ENCODE data around the gene GLUD1.
"Not testable (repeated sequence)": the region's sequence is repeated elsewhere in the genome, so short reads cannot be mapped to it uniquely, and the experiment has no call there.

- not testable (repeated sequence) for TF ChIP-seq CTCF (IDR thresholded peaks at IDR 0.05; ENCODE audit: insufficient read depth, low read depth, low read length); EZH2 (IDR thresholded peaks at IDR 0.05; ENCODE audit: insufficient read depth, low read length)
Observed at GRCh38 chr10:87014986-87015716, 79.5 kb downstream of the GLUD1 start.

Data from astrocyte (in vitro differentiated cells and primary cell).